Stimulated activated CD4-positive, alpha-beta T cell treated with anti-CD3 and anti-CD28 coated beads, Interleukin-1b, Interleukin-23, amount 100 ng/mL, for 4 hours (primary cell): ENCODE measurements around the gene ORM1.

Experiments used
- DNase-seq, 2 donors: peaks; one replicate each; pipeline ENCODE4 v3.0.0-alpha.2; 2020; ENCODE audit warnings: low read depth in 2 of 2

Gene ORM1

DNA sequence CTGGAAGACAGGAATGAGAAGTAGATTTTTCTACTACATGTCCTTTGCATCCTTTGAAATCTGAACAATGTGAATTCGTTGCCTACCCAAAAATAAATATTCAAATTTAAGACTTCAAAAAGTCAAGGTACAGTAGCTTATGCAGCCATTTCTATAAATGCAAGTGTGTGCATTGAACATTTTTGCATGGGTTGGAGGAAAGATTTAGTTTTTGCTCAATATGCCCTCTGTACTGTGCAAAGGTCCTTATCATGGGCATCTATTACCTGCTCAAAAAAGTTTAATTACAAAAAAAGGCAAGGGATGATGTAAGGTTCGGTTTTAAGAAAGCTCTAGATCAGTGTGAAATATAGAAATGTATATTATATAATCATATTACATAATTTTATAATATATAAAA is 42.3 kb downstream of the ORM1 start:
- no peak for DNase-seq

DNA sequence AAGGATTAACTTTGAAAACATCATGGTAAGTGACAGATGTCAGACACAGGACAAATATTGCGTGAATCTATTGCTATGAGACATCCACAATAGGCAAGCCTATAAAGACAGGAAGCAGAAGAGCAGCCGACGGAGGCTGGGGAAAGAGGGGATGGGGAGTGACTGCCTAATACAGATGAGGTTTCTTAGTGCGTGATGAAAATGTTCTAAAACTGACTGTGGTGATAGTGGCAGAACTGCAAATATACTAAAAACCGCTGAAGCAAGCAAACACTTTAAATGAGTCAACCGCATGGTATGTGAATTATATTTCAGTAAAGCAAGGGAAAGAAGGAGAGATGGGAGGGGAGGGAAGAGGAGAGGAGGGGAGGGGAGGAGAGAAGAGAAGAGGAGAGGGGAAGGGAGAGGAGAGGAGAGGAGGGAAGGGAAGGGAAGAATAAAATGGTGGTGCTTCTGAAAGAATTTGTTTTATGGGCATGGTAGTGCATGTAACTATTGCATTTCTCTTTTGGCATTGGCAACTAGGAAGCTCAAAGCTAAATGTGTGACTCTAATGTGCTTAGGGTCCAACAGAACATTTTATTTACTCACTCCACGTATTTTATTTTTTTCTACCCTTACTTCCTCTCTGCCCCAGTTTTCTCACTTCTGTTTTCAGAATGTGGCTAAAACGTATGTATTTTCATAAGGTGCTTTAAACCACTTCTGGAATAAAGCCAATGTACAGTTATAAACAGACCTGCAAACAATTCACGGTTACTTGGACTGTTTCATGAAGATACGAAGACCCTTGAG is 43.6 kb downstream of the ORM1 start:
- DNase-seq: no peak

DNA sequence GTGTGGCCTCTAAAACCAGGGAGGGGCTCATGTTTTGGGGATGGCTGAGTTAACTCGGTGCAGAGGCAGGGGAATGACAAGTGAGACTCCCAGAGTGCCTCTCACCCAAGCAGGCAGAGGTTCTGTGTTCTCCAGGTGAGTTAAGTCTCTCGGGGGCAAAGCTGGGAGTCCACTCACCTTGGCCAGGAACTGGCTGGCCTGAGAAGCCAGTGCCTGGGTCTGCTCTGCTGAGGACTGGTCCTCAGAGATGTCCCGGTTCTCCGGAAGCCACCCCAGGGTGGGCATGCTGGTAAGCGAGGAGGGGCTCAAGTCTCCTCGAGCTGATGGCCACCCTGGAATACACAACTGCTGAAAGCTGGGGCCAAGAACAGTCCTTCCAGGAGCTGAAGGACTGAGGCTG is 44.5 kb downstream of the ORM1 start:
- DNase-seq: no peak

DNA sequence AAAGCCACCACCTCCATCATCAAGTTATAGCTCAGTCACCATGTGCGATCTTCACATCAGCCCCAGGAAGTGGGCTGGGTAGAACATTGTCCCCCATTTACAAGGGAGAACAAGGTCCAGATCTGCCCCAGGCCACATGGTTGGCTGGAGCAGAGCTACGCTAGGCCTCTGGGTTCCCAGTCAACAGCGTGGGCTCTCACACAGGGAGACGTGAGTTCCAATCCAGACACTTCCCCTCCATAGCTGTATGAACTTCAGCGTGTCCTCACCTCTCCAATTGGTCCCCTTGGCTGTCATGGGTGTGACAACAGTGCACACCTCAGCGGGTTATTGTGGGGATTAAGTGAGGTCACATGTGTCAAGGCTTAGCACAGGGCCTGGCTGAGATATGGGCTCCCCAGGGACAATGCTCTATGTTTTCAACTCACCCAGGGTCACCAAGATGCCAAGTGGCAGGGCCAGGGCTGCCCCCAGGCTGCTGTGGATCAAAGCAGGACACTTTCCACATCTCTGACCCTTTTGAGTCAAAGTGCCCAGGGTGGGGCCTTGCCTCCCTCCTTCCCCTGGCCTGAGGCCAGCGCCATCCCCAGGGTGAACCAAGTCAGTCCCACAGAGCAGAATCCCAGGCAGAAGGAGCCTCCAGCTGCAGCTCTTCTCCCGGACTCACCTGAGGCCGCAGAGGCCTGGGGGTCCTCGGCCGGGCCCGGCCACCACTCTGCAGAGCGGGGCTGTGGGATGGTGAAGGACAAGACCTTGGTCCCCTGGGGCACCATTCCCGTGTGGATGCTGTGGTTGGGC is 45.1 kb downstream of the ORM1 start:
- no peak for DNase-seq

DNA sequence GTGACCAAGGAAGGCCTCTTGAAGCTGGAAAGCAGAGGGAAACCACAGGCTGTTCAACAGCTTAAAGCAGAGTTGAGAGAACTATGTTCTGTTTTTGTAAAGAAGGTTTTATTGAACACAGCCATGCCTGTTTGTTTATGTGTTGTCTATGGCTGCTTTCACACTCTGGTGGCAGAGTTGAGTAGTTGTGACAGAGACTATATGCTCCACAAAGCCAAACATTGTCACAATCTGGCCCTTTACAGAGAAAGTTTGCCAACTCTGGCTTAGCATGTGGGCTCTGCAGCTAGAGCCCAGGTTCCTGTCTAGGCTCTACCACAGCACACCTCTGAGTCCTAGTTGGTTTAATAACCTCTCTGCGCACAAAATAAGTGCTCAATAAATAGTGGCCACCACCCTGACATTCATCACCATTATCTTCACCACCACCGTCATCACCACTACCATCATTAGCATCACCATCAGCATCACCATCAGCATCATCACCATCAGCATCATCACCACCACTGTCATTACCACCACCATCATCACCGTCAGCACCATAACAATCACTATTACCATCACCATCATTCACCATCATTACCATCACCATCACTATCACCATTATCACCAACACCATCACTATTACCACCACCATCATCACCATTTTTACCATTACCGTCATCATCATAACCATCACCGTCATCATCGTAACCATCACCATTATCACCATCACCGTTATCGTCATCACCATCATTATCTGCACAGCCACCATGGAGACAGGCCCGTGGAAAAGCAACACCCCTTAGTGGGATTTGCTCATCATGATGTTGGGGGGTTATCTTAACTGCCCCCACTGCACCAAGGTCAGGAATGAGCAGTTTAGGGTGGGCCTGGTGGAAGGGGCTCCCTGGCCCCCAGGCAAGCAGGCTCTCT is 46.6 kb downstream of the ORM1 start:
- no peak for DNase-seq

DNA sequence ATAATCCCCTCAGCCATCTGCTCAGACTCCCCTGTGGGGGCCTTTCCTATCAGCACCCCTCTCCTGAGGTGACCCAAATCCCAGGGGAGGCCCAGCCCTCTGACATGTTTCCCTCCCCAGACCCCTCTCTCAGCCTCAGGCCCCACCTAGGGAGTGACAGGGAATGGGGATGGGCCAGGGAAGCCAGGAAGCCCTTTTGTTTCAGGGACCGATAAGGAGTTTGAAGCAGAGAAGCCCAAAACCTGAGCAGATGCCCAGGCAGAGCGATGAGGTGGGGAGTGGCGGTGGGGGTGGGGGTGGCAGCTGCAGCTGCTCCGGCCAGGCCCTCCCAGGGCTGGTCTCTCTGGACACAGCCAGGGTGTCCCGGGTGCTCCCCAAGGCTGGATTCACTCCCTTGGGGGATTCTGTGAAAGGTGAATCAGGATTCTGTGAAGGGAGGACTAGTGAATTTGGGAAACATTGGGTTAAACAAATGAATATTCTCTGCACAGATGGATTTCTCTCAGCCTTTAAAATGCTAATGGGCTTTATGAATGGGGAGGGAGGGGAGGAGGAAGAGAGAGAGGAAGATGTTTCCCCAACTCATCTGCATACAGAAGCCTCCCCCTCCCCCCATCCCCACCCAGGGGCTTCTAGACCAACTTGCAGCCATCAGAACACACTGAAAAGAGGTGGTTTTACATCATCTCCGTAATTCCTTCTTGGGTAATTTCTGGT is 47.5 kb downstream of the ORM1 start:
- no peak for DNase-seq

DNA sequence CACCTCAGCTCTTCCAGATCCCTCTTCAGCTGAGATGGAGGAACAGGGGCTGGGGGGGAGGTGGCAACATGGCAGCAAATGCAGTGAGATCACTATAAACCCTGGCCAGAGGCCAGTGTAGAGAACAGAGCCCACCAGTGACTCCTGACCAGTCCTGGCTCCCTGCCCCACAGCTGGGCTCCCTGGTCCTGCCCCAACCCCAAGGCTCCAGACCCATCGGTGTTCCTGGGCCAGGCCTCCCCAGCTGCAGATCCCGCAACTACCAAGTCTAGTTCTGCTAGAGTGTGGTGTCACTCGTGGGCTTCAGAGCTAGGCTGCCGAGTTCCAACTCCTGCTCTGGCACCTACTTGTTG is 48.0 kb downstream of the ORM1 start:
- no peak for DNase-seq

DNA sequence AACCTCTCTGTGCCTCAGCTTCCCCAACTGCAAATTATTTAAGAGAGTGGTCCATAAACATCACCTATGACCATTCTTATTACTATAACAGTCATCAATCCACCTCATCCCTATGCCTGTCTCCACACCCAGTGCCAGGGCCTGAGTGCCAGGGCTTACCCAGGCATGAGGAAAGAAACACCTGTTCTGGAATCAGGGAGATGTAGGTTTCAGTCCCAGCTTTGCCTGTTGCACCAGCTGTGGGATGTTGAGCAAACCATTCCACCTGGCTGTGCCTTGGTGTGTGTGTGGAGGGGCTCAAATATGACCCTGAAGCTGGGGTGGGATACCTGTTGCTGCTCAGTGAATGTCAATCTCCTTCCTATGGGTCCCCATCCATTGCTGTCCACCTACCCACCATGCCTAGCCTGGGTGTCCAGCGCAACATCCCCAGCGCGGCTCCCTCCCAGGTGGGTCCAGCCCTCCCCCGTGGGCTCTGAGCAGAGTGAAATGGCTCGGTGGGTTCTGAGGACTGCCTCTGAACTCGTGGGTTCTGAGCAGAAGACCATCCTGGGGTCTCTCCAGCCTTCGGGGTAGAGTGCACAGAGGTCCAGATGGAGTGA is 48.5 kb downstream of the ORM1 start:
- no peak for DNase-seq

DNA sequence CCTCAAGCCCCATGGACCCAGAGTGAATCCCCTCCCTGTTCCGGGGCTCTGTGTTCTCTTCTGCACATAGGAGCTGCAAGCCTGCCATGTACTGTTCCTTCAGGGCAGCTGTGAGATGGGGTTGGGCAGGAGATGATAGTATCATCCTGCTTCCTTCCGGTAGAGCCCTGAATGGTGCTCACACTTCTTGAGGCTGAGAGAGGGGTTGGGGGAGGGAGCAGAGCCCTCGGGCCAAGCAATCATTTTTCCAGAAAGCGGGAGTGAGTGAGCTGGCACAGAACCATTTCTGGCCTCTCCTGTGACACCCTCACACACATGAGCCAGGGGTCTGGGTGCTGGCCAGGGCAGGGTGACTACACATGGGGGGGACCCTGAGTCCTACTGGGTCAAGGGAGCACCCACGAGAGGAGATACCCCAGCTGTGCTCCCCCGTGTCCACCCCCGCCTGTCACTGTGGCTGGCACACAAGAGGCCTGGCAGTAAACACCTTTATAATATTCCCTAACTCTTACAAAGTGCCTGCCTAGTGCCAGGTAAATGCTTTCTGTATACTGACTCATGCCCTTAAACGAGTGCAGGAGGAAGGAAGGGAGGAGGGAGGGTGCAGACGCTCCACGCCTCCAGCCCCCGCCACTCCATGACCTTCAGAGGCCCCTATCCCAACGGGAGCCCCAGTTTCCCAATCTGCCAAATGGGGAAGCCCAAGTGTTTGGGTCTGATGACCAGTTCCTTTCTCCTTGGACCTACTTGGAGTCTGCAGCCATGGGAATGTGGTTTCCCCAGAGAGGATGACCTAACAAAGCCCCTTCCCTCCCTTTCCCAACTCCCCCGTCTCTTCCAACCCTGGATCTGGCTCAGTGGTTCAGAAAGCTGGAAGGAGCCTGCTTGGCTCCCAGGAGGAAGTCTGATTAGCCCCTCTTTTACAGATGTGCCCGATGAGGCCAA is 49.3 kb downstream of the ORM1 start:
- no peak for DNase-seq

DNA sequence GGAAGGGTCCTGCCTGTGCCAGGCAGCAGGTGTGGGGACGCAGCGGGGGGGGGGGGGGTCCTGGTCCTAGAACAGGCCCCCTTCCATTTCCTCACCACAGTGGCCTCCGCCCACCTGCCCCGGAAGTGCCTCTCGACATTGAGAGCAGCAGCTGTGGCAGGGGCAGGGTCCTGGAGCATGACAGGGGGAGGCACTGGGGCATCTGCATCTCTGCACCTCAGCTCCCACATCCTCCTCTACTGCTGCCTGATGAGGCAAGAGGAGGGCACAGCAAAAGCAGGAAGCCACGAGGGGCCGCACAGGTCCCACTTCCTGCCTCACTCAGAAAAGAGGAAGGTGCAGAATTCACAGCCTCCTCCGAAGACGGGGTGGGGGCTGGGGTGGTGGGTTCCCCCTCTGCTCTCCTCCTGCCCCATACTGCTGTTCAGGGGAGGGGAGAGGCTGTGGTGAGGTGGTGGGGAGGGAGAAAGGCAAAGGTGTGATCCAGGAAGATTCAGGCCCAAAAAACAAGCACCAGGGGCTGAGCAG is 50.1 kb downstream of the ORM1 start:
- peak; percentile 46 to 49 for DNase-seq

DNA sequence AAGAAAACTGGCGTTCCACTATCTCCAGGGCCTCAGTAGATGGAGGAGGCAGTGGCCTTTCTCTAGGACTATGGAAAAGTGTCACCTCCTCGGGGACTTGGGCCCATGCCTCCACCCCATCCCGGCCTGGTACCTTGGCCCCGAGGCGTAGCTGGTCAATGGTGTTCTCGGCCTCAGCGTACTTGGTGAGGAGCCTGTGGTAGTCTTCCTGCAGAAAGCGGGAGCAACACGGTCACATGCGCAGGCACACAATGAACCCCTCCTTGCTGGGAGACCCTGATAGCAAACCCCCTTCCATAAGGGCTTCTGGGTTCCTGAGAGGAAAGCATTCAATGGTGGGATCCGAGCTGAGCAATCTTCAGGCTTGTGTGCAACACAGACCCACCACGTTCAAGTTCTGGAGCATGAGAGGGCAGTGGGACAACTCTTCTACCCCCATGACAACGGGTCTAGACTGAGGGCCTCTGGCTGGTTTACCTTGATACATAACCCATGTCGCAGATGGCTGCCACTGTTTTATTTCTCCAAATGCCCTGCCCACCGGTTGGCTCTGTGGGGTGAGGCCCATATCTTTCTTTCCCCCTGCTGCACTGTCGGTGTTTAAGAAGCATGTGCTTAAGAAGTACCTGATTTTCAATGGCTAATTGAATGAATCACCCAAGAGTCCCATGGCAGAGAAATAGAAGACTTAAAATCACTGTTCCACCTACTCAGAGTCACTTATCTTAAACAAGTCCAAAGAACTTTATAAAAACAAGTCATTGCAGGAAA is 51.2 kb downstream of the ORM1 start:
- DNase-seq: no peak

DNA sequence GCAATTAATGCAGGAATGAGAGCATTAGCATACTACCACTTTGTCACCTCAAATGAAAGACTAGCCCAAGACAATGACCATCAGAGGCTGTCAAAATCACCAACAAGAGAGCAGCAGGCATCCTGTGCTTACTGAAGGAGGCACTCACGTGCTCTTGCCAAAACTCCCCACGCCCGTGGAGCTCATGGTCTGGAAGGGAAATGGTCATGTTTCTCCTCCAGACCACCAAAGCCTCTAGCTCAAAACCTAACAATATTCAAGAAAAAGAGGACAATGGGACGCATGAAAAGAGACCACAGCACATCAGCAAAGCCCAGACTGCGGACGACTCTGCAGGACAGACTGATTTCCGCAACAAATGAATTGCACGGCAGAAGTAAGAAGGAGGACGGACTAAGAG is 52.0 kb downstream of the ORM1 start:
- no peak for DNase-seq

DNA sequence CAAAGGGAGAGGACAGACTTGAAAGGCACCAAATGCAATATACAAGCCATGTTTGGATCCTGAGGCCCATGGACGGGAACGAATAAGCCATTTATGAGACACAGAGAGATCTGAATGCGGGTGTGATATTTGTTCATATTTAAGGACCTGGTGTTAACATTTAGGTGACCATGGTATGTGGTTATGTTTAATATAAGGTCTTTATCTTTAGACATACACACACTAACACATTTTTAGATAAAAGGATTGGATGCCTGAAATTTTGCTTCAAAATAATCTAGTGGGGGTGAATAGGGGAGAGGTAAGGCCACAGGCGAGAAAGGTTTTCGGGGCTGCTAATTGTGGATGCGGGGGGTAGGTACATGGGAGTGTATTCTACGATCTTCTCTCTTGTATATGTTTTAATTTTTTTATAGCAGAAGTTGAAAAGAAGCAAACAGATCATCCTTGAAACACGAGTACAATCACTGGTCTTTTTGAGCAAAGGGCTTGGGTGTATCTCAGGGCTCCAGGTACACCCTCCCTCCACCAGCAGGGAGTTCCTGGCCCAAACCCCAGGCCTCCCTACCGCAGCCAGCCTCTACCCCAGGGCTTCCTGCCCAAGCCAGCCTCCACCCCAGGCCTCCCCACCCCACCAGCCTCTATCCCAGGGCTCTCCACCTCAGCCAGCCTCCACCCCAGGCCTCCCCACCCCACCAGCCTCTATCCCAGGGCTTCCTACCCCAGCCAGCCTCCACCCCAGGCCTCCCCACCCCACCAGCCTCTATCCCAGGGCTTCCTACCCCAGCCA is 52.7 kb downstream of the ORM1 start:
- DNase-seq: no peak
